ENCODE data around the gene NXPE3. TPM values are rescaled to one million over a fixed set of nuclear protein-coding genes. Genes with fewer than 3 reads are reported as not detected.

The NXPE3 gene
- total and polyA plus RNA-seq, 10 of the 15 experiments (the other 5 are each of a cell fraction or from before 2014, with no cell fraction given) = 2.0 to 8.7 (median 5.2) TPM

DNA sequence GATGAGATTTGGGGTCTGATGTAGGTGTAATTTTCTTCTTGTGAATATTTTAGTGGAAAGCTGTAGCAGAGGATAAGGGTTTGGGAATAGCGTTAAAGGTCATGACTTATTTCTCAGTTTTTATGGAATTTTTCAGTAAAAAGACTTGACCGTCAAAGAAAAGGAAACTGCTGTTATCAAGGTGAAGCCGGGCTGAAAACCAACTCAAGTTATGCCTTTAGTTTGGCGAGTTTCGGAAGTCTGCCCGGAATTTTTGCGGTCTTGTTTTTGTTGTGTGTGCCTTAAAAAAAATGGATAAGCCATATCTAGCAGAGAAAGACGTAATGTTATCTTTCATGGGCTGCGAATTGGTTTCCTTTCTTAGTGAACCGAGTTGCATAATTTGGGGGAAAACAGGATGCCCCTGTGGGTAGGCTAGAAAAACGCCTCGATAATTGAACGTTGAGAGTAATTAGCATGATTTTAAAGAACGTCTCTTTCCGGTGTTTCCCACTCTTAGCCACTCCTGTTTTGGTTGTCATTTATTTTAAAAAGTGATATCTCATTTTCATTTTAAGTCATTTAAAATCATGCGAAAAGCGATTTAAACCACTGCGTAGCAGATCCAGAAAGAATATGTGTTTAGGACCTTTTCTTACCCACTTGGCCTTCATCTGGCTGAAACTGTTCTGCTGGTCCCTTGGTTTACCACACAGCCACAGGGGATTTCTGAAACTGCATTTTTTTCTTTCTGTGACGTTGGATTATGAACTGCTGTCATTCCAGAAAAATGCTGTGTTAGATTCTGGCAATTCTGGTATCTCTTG lies 71.4 kb downstream of the NXPE3 start (continued):
- TF ChIP-seq CREB1 (IDR thresholded peaks at IDR 0.05; ENCODE audit: low read depth) (peak; percentile 92), POLR2AphosphoS5 (IDR thresholded peaks at IDR 0.05; ENCODE audit: low read length) (peak; percentile 79), BRCA1 (IDR thresholded peaks at IDR 0.05; ENCODE audit: low read depth, low read length) (no peak), ZNF24 (IDR thresholded peaks at IDR 0.05) (0 out of 2 replicates have a peak, but pooled peaks have one; percentile 8), ZBED1 (IDR thresholded peaks at IDR 0.05; ENCODE audit: borderline replicate concordance) (peak; percentile 71), POLR2A (IDR thresholded peaks at IDR 0.05; ENCODE audit: low read depth, low read length) (peak; percentile 34; the same call in 1 of the 2 replicates), SIN3A (IDR thresholded peaks at IDR 0.05; ENCODE audit: low read depth, low read length) (peak; percentile 64; the same call in 1 of the 2 replicates), TBL1XR1 (IDR thresholded peaks at IDR 0.05; ENCODE audit: low read depth, low read length) (peak; percentile 78), ZNF384 (IDR thresholded peaks at IDR 0.05; ENCODE audit: borderline replicate concordance, low read depth, low read length) (peak; percentile 96), STAT3 (IDR thresholded peaks at IDR 0.05; ENCODE audit: low read depth, low read length) (peak; percentile 93), MTA3 (IDR thresholded peaks at IDR 0.05; ENCODE audit: borderline replicate concordance, low read length) (peak; percentile 21; the same call in 1 of the 2 replicates), CEBPB (IDR thresholded peaks at IDR 0.05; ENCODE audit: borderline replicate concordance in 1 of 2, low read depth in 2 of 2, low read length in 2 of 2) (0 out of 4 replicates have a peak, but pooled peaks have one; percentile 30 to 56)
- TF ChIP-seq, protein P1, sequence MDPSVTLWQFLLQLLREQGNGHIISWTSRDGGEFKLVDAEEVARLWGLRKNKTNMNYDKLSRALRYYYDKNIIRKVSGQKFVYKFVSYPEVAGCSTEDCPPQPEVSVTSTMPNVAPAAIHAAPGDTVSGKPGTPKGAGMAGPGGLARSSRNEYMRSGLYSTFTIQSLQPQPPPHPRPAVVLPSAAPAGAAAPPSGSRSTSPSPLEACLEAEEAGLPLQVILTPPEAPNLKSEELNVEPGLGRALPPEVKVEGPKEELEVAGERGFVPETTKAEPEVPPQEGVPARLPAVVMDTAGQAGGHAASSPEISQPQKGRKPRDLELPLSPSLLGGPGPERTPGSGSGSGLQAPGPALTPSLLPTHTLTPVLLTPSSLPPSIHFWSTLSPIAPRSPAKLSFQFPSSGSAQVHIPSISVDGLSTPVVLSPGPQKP (IDR thresholded peaks at IDR 0.05; ENCODE audit: low read depth, low read length) = no peak
- TF ChIP-seq, protein P2, sequence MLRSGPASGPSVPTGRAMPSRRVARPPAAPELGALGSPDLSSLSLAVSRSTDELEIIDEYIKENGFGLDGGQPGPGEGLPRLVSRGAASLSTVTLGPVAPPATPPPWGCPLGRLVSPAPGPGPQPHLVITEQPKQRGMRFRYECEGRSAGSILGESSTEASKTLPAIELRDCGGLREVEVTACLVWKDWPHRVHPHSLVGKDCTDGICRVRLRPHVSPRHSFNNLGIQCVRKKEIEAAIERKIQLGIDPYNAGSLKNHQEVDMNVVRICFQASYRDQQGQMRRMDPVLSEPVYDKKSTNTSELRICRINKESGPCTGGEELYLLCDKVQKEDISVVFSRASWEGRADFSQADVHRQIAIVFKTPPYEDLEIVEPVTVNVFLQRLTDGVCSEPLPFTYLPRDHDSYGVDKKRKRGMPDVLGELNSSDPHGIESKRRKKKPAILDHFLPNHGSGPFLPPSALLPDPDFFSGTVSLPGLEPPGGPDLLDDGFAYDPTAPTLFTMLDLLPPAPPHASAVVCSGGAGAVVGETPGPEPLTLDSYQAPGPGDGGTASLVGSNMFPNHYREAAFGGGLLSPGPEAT (IDR thresholded peaks at IDR 0.05; ENCODE audit: low read depth) = peak; percentile 88
- TF ChIP-seq, protein P3, sequence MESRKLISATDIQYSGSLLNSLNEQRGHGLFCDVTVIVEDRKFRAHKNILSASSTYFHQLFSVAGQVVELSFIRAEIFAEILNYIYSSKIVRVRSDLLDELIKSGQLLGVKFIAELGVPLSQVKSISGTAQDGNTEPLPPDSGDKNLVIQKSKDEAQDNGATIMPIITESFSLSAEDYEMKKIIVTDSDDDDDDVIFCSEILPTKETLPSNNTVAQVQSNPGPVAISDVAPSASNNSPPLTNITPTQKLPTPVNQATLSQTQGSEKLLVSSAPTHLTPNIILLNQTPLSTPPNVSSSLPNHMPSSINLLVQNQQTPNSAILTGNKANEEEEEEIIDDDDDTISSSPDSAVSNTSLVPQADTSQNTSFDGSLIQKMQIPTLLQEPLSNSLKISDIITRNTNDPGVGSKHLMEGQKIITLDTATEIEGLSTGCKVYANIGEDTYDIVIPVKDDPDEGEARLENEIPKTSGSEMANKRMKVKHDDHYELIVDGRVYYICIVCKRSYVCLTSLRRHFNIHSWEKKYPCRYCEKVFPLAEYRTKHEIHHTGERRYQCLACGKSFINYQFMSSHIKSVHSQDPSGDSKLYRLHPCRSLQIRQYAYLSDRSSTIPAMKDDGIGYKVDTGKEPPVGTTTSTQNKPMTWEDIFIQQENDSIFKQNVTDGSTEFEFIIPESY (IDR thresholded peaks at IDR 0.05) = no peak
- TF ChIP-seq, protein P4, sequence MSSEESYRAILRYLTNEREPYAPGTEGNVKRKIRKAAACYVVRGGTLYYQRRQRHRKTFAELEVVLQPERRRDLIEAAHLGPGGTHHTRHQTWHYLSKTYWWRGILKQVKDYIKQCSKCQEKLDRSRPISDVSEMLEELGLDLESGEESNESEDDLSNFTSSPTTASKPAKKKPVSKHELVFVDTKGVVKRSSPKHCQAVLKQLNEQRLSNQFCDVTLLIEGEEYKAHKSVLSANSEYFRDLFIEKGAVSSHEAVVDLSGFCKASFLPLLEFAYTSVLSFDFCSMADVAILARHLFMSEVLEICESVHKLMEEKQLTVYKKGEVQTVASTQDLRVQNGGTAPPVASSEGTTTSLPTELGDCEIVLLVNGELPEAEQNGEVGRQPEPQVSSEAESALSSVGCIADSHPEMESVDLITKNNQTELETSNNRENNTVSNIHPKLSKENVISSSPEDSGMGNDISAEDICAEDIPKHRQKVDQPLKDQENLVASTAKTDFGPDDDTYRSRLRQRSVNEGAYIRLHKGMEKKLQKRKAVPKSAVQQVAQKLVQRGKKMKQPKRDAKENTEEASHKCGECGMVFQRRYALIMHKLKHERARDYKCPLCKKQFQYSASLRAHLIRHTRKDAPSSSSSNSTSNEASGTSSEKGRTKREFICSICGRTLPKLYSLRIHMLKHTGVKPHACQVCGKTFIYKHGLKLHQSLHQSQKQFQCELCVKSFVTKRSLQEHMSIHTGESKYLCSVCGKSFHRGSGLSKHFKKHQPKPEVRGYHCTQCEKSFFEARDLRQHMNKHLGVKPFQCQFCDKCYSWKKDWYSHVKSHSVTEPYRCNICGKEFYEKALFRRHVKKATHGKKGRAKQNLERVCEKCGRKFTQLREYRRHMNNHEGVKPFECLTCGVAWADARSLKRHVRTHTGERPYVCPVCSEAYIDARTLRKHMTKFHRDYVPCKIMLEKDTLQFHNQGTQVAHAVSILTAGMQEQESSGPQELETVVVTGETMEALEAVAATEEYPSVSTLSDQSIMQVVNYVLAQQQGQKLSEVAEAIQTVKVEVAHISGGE (CRISPR knock-in tag; IDR thresholded peaks at IDR 0.05) = no peak
- TF ChIP-seq, protein P5, sequence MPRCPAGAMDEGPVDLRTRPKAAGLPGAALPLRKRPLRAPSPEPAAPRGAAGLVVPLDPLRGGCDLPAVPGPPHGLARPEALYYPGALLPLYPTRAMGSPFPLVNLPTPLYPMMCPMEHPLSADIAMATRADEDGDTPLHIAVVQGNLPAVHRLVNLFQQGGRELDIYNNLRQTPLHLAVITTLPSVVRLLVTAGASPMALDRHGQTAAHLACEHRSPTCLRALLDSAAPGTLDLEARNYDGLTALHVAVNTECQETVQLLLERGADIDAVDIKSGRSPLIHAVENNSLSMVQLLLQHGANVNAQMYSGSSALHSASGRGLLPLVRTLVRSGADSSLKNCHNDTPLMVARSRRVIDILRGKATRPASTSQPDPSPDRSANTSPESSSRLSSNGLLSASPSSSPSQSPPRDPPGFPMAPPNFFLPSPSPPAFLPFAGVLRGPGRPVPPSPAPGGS (IDR thresholded peaks at IDR 0.05; ENCODE audit: borderline replicate concordance, insufficient read depth, low read depth, low read length, poor library complexity, severe bottlenecking) = peak; percentile 18
- TF ChIP-seq, protein P6, sequence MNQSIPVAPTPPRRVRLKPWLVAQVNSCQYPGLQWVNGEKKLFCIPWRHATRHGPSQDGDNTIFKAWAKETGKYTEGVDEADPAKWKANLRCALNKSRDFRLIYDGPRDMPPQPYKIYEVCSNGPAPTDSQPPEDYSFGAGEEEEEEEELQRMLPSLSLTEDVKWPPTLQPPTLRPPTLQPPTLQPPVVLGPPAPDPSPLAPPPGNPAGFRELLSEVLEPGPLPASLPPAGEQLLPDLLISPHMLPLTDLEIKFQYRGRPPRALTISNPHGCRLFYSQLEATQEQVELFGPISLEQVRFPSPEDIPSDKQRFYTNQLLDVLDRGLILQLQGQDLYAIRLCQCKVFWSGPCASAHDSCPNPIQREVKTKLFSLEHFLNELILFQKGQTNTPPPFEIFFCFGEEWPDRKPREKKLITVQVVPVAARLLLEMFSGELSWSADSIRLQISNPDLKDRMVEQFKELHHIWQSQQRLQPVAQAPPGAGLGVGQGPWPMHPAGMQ (IDR thresholded peaks at IDR 0.05; ENCODE audit: borderline replicate concordance) = no peak
